Measurements from ENCODE around the gene HOMER2. TPM values are rescaled to one million over a fixed set of nuclear protein-coding genes. Genes with fewer than 3 reads are reported as not detected.

The HOMER2 gene
- total RNA-seq, 1 donor from 2014 or later, result 152 TPM

DNA sequence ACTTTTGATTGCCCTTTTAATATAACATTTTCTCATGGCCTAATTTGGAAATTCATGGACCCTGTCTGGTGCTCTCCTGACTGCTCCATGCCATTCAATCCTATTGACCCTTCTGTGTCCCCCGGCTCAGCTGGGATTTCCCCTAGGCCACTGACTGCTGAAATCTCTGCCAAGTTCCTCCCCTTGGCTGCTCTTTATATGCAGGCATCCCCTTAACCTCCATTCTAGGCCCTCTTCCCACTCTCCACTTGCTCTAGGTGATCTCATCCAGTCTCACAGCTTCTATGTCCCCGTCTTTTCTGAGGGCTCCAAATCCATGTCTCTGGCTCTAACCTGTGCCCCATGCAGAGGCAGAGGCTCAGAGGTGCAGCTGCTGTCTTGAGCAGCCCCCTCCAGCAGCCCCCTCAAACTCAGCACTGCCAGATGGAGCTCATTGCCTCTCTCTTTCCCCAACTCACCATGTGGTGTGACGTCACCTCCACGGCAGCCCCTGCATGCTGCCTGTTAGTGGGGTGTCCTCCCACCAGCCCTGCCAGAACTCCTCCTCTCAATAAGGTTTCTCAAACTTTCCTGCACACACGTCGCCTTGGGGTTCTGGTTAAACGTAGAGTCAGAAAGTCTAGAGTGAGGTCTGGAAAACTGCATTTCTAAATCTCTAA is 153.2 kb downstream of the HOMER2 start:
- no peak for DNase-seq (ENCODE audit: low spot score)

Other genes starting within 250 kb of the HOMER2 start
- gene AP3B2, start 242.8 kb downstream of the HOMER2 start, total RNA-seq, result 0.69 TPM
- gene FSD2, start 146.7 kb downstream of the HOMER2 start, total RNA-seq, result 0.09 TPM
- gene WHAMM, start 143.1 kb downstream of the HOMER2 start, total RNA-seq, result 10.0 TPM
- gene RAMAC, start 33.5 kb upstream of the HOMER2 start, total RNA-seq, result 22.1 TPM
- gene C15orf40, start 58.9 kb upstream of the HOMER2 start, total RNA-seq, result 22.3 TPM
- 48.6 TPM for gene BTBD1, start 114.5 kb upstream of the HOMER2 start, total RNA-seq
- gene TM6SF1, start 154.9 kb upstream of the HOMER2 start, total RNA-seq, result 7.2 TPM